WTC11 (cell line): ENCODE results near the gene ATG2B. TPM values are rescaled to one million over a fixed set of nuclear protein-coding genes. Genes with fewer than 3 reads are reported as not detected.
A peak's percentile ranks its signal among the peaks of the same experiment; 100 is the strongest.

ENCODE experiments used
- ATAC-seq: fragments of 200-7000 bp; cut with Tn5 transposase; 2 replicates; pipeline ENCODE4 v1.10.0; 2021; ENCODE audit warnings: mild to moderate bottlenecking, moderate library complexity
- CTCF ChIA-PET: fragments of 300-600 bp; sonication (Branson Sonifier 250); formaldehyde crosslinking; loops from one replicate; lab custom pipeline; 2021; ENCODE audit warnings: antibody characterized with exemption; lab: Charles Lee
- POLR2A ChIA-PET: fragments of 350-600 bp; sonication (Branson Sonifier 250); formaldehyde crosslinking; loops from one replicate; lab custom pipeline; 2021; ENCODE audit warnings: antibody characterized with exemption; lab: Charles Lee
- DNase-seq: peaks from one replicate; pipeline ENCODE4 v3.0.0; 2021; ENCODE audit warnings: low spot score
- H3K27ac Mint-ChIP-seq: 2 replicates; pipeline ENCODE4 v1.8.0; 2021; ENCODE audit warnings: mixed read lengths
- H3K27me3 Mint-ChIP-seq: 2 replicates; pipeline ENCODE4 v1.8.0; 2021; ENCODE audit warnings: low read depth, mild to moderate bottlenecking, moderate library complexity, mixed read lengths
- H3K36me3 Mint-ChIP-seq: 2 replicates; pipeline ENCODE4 v1.8.0; 2021; ENCODE audit warnings: mixed read lengths
- H3K4me1 Mint-ChIP-seq: 2 replicates; pipeline ENCODE4 v1.8.0; 2022; ENCODE audit warnings: mixed read lengths
- H3K4me3 Mint-ChIP-seq: 2 replicates; pipeline ENCODE4 v1.8.0; 2021; ENCODE audit warnings: mild to moderate bottlenecking, moderate library complexity, mixed read lengths
- H3K9me3 Mint-ChIP-seq: 2 replicates; pipeline ENCODE4 v1.8.0; 2021; ENCODE audit warnings: mixed read lengths
- E2F5 ChIP-seq: sonication (generic); formaldehyde crosslinking; IDR thresholded peaks from 2 replicates; pipeline ENCODE4 v1.8.1; 2022; ENCODE audit warnings: mild to moderate bottlenecking, moderate library complexity, missing genetic modification reagents
- ERG ChIP-seq: fragments of 250-450 bp; sonication (Bioruptor Pico); IDR thresholded peaks from 2 replicates; pipeline ENCODE4 v1.8.0; 2021; ENCODE audit warnings: mild to moderate bottlenecking
- FOXJ3 ChIP-seq: sonication (generic); formaldehyde crosslinking; IDR thresholded peaks from 2 replicates; pipeline ENCODE4 v1.9.0; 2021; ENCODE audit warnings: missing genetic modification reagents, mild to moderate bottlenecking, borderline replicate concordance
- FOXK1 ChIP-seq: sonication (generic); formaldehyde crosslinking; IDR thresholded peaks from 2 replicates; pipeline ENCODE4 v1.8.0; 2022; ENCODE audit warnings: mild to moderate bottlenecking, moderate library complexity, missing genetic modification reagents
- KAT7 ChIP-seq: sonication (generic); formaldehyde crosslinking; IDR thresholded peaks from 2 replicates; pipeline ENCODE4 v1.8.1; 2023; ENCODE audit warnings: missing genetic modification reagents, mild to moderate bottlenecking, borderline replicate concordance
- MLX ChIP-seq: sonication (generic); formaldehyde crosslinking; IDR thresholded peaks from 2 replicates; pipeline ENCODE4 v1.8.1; 2023; ENCODE audit warnings: mild to moderate bottlenecking, missing genetic modification reagents, moderate library complexity
- NFE2L1 ChIP-seq: sonication (generic); formaldehyde crosslinking; IDR thresholded peaks from 2 replicates; pipeline ENCODE4 v1.8.1; 2023; ENCODE audit warnings: missing genetic modification reagents
- PRDM15 ChIP-seq: sonication (generic); formaldehyde crosslinking; IDR thresholded peaks from 2 replicates; pipeline ENCODE4 v1.8.0; 2022; ENCODE audit warnings: missing genetic modification reagents
- TCF7 ChIP-seq: sonication (generic); formaldehyde crosslinking; IDR thresholded peaks from 2 replicates; pipeline ENCODE4 v1.8.0; 2022; ENCODE audit warnings: mild to moderate bottlenecking, low read depth, missing genetic modification reagents, moderate library complexity
- ZBTB43 ChIP-seq: sonication (generic); formaldehyde crosslinking; IDR thresholded peaks from 2 replicates; pipeline ENCODE4 v1.8.1; 2023; ENCODE audit warnings: mild to moderate bottlenecking, missing genetic modification reagents
- ZNF121 ChIP-seq: sonication (generic); formaldehyde crosslinking; IDR thresholded peaks from 2 replicates; pipeline ENCODE4 v1.8.0; 2023; ENCODE audit warnings: missing genetic modification reagents
- ZNF232 ChIP-seq: sonication (generic); formaldehyde crosslinking; IDR thresholded peaks from 2 replicates; pipeline ENCODE4 v1.8.0; 2022; ENCODE audit warnings: mild to moderate bottlenecking, missing genetic modification reagents
- ZNF396 ChIP-seq: fragments of 250-450 bp; sonication (Bioruptor Pico); IDR thresholded peaks from 2 replicates; pipeline ENCODE4 v1.8.0; 2021; ENCODE audit warnings: mild to moderate bottlenecking, moderate library complexity, borderline replicate concordance
- total RNA-seq: library from RNA; stranded (reverse); gene quantifications from 3 replicates; pipeline ENCODE4 v1.2.3, GENCODE V29; 2021

The ATG2B gene
- total RNA-seq, 1 experiment from 2014 or later: 10.3 TPM

- TF ChIP-seq PRDM15: no peak
- no peak for TF ChIP-seq ZNF396
- no peak for TF ChIP-seq FOXK1 (CRISPR knock-in tag)
- no peak for TF ChIP-seq KAT7 (CRISPR knock-in tag)
- TF ChIP-seq ZNF121: no peak
- TF ChIP-seq FOXJ3 (CRISPR knock-in tag): no peak
- POLR2A ChIA-PET: no interaction called here
- no peak overlapping the region for H3K27ac Mint-ChIP-seq
- CTCF ChIA-PET: interaction anchor here (1.3 to 1.5 kb wide), 3 partner anchors 22 to 154 kb away, joined by 3 read pairs; no protein-coding TSS in a partner anchor
- DNase-seq (no peak), ATAC-seq (peak; percentile 65)
- no peaks in the 10 kb centered on the region; the same call in 1 of the 2 replicates for H3K27me3 Mint-ChIP-seq
- H3K36me3 Mint-ChIP-seq: no peaks in the 10 kb centered on the region
- H3K4me1 Mint-ChIP-seq: peaks cover 21% of the 10 kb centered on the region
- no peaks in the 10 kb centered on the region for H3K9me3 Mint-ChIP-seq
- H3K4me3 Mint-ChIP-seq: no peak overlapping the region
Observed at GRCh38 chr14:96252999-96253539, 110.1 kb downstream of the ATG2B start.

GRCh38 chr14:96252323-96252998 is 110.7 kb downstream of the ATG2B start:
- Mint-ChIP-seq H3K27ac (no peak overlapping the region), H3K36me3 (no peaks in the 10 kb centered on the region), H3K27me3 (no peaks in the 10 kb centered on the region; the same call in 1 of the 2 replicates)
- TF ChIP-seq KAT7 (CRISPR knock-in tag) (no peak), ERG (no peak), E2F5 (CRISPR knock-in tag) (no peak), NFE2L1 (no peak), TCF7 (CRISPR knock-in tag) (no peak), MLX (CRISPR knock-in tag) (no peak), ZBTB43 (no peak), ZNF232 (no peak)
- TF ChIP-seq, all 79 proteins: peak for 0
- POLR2A ChIA-PET: no interaction called here
- Mint-ChIP-seq H3K4me3 (no peak overlapping the region), H3K4me1 (peaks cover 21% of the 10 kb centered on the region), H3K9me3 (no peaks in the 10 kb centered on the region)
- DNase-seq (no peak), ATAC-seq (no peak)
- CTCF ChIA-PET: interaction anchor here (1.3 to 1.5 kb wide), 3 partner anchors 22 to 154 kb away, joined by 3 read pairs; no protein-coding TSS in a partner anchor
